Kidney (tissue), 14 donors: ENCODE results near the gene ZNF143. TPM values are rescaled to one million over a fixed set of nuclear protein-coding genes. Genes with fewer than 3 reads are reported as not detected.
"Not testable (repeated sequence)": the region's sequence is repeated elsewhere in the genome, so short reads cannot be mapped to it uniquely, and the experiment has no call there.

Experiments
- DNase-seq, 5 donors: peaks; one replicate each; pipeline ENCODE4 v3.0.0-alpha.2; 2013 to 2020
- FAIRE-seq: peaks from 2 replicates; lab custom pipeline; 2012; peaks lifted over from hg19 to GRCh38; lab: Jason Lieb, UNC
- H3K27ac ChIP-seq, 2 donors: one replicate each; pipeline ENCODE4 v1.7.0; 2013; ENCODE audit warnings: low read depth in 2 of 2, low read length in 2 of 2, inconsistent platforms in 1 of 2
- H3K27me3 ChIP-seq: one replicate; pipeline ENCODE4 v1.7.1; 2013; ENCODE audit warnings: low read length, inconsistent platforms; ENCODE audit not compliant: control insufficient read depth, insufficient read depth
- H3K36me3 ChIP-seq, 3 donors: one replicate each; pipeline versions ENCODE4 v1.7.0 to v1.7.1; 2013; ENCODE audit warnings: low read length in 3 of 3, control low read depth in 1 of 3, inconsistent platforms in 1 of 3; ENCODE audit not compliant: insufficient read depth in 3 of 3, control insufficient read depth in 2 of 3
- H3K4me1 ChIP-seq, 3 donors: one replicate each; pipeline versions ENCODE4 v1.7.0 to v1.7.1; 2013; ENCODE audit warnings: low read length in 3 of 3, inconsistent platforms in 1 of 3, low read depth in 1 of 3; ENCODE audit not compliant: control insufficient read depth in 2 of 3, insufficient read depth in 2 of 3
- H3K4me3 ChIP-seq, 3 donors: one replicate each; pipeline versions ENCODE4 v1.7.0 to v1.8.1; 2013; ENCODE audit warnings: low read length in 3 of 3, control low read depth in 1 of 3, inconsistent platforms in 1 of 3
- H3K9ac ChIP-seq, 3 donors: one replicate each; pipeline versions ENCODE4 v1.7.0 to v1.7.1; 2013; ENCODE audit warnings: low read length in 3 of 3, control low read depth in 1 of 3, inconsistent platforms in 1 of 3
- H3K9me3 ChIP-seq, 3 donors: one replicate each; pipeline versions ENCODE4 v1.7.0 to v1.7.1; 2013; ENCODE audit warnings: low read length in 3 of 3, control low read depth in 1 of 3, inconsistent platforms in 1 of 3; ENCODE audit not compliant: control insufficient read depth in 2 of 3, insufficient read depth in 1 of 3
- CTCF ChIP-seq: IDR thresholded peaks from 3 replicates; pipeline ENCODE4 v1.5.1; 2012; ENCODE audit warnings: mild to moderate bottlenecking, moderate library complexity, borderline replicate concordance; ENCODE audit not compliant: insufficient read depth; ENCODE audit errors: extremely low read depth
- intact Hi-C: fragments of 100-400 bp; cut with DNase I; formaldehyde crosslinking; loops from one replicate; pipeline ENCODE4 v1.11.1; 2022
- polyA plus RNA-seq: library from polyadenylated mRNA; stranded (reverse); fragments of 350-450 nt; fragmentation: Illumina TruSeq; extraction: RNeasy Lipid Tissue Mini Kit (QIAGEN cat#74804); gene quantifications from one replicate; pipeline ENCODE4 v1.2.3, GENCODE V29; 2014; ENCODE audit warnings: low read depth, low replicate concordance; ENCODE audit not compliant: insufficient read depth
- total RNA-seq: library from RNA; stranded (reverse); fragmentation: NEBNext Ultra II Directional; extraction: Animal tissue kit (Norgen Biotek cat#: 25700); gene quantifications from one replicate; pipeline ENCODE4 v1.2.1, GENCODE V29; 2021
- donor health status: control.
- donor health status: control.
- donor health status: control.
- donor health status: control.
- donor health status: control.
- donor health status: DM: yes; HTN: yes; CAD: no.
- donor health status: Normal renal cell carcinoma (clear cell type).

Gene ZNF143
- total and polyA plus RNA-seq, 2 donors from 2014 or later: 8.6 to 30.3 TPM

- H3K9ac ChIP-seq: no peak overlapping the region
- no peak overlapping the region for H3K4me3 ChIP-seq
- intact Hi-C loops: no loop called here
- H3K9me3 ChIP-seq: no peaks in the 10 kb centered on the region
- DNase-seq: no peak
- no peaks in the 10 kb centered on the region for H3K36me3 ChIP-seq
- TF ChIP-seq CTCF: no peak
- H3K4me1 ChIP-seq: peaks cover 0 to 2% (median 0%) of the 10 kb centered on the region in 3 donors
- FAIRE-seq: no peak
- no peak overlapping the region for H3K27ac ChIP-seq
- no peaks in the 10 kb centered on the region for H3K27me3 ChIP-seq
Measured at GRCh38 chr11:9538548-9538947, 77.7 kb downstream of the ZNF143 start.

DNA sequence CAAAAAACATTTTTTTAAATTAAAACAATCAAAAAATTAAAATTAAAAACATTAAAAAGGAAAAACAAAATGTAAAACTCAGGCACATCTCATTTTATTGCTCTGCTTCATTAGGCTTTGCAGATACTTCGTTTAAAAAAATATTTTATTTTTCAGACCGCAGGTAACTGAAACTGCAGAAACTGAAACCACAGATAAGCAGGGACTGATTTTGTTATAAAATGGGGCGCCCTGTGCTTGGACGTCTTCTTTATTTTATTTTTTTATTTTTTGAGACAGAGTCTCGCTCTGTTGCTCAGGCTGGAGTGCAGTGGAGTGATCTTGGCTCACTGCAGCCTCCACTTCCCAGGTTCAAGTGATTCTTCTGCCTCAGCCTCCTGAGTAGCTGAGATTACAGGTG lies 88.4 kb downstream of the ZNF143 start:
- not testable (repeated sequence) for H3K9me3 ChIP-seq, H3K4me3 ChIP-seq

DNA sequence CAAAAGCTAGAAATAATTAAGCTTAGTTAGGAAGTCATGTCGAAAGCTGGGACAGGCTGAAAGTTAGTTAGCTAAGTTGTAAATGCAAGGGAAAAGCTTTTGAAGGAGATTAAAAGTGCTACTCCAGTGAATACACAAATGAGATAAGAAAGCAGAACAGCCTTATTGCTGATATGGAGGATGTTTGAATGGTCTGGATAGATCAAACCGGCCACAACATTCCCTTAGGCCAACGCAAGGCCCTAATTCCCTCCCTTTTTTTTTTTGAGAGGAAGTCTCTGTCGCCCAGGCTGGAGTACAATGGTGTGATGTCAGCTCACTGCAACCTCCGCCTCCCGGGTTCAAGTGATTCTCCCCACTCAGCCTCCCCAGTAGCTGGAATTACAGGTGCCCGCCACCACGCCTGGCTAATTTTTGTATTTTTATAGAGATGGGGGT lies 89.4 kb downstream of the ZNF143 start:
- Histone ChIP-seq H3K9ac (no peak overlapping the region), H3K36me3 (no peaks in the 10 kb centered on the region), H3K4me3 (no peak overlapping the region), H3K27ac (no peak overlapping the region), H3K4me1 (peaks cover 0 to 3% (median 0%) of the 10 kb centered on the region in 3 donors), H3K27me3 (no peaks in the 10 kb centered on the region), H3K9me3 (no peaks in the 10 kb centered on the region)
- FAIRE-seq (no peak), DNase-seq (no peak)
- TF ChIP-seq CTCF: no peak
- intact Hi-C loops: no loop called here

More for the DNA sequence above, 88.4 kb downstream of the ZNF143 start:
- intact Hi-C loops, H3K36me3 ChIP-seq, H3K27ac ChIP-seq, H3K4me1 ChIP-seq, H3K9ac ChIP-seq, DNase-seq, H3K27me3 ChIP-seq, FAIRE-seq: not testable (repeated sequence)

DNA sequence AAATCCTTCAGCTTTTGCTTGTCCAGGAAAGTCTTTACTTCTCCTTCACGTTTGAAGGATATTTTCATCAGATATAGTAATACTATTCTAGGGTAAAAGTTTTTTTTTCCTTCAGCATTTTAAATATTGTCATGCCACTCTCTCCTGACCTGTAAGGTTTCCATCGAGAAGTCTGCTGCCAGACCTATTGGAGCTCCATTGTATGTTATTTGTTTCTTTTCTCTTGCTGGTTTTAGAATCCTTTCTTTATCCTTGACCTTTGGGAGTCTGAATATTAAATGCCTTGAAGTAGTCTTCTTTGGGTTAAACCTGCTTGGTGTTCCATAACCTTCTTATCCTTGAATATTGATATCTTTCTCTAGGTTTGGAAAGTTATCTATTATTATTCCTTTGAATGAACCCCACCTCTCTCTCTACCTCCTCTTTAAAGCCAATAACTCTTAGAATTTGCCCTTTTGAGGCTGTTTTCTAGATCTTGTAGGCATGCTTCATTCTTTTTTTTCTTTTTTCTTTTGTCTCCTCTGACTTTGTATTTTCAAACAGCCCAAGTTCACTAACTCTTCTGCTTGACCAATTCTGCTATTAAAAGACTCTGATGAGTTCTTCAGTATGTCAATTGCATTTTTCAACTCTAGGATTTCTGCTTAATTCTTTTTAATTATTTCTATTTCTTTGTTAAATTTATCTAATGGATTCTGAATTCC lies 100.6 kb downstream of the ZNF143 start:
- Histone ChIP-seq H3K27ac (no peak overlapping the region), H3K9me3 (no peaks in the 10 kb centered on the region), H3K27me3 (no peaks in the 10 kb centered on the region), H3K4me1 (peaks cover 0 to 8% (median 3%) of the 10 kb centered on the region in 3 donors), H3K9ac (no peak overlapping the region), H3K4me3 (no peak overlapping the region), H3K36me3 (no peaks in the 10 kb centered on the region)
- TF ChIP-seq CTCF: no peak
- FAIRE-seq (no peak), DNase-seq (no peak)
- intact Hi-C loops: no loop called here
